ENCODE data around the gene FAM120A.

The FAM120A gene

GRCh38 chr9:93470391-93470790, 18.9 kb downstream of the FAM120A start:
- DNase-seq (ENCODE audit: low spot score) = no peak

- peak; percentile 44 for DNase-seq (ENCODE audit: low spot score)
Measured at GRCh38 chr9:93471124-93471523, 19.6 kb downstream of the FAM120A start.

DNA sequence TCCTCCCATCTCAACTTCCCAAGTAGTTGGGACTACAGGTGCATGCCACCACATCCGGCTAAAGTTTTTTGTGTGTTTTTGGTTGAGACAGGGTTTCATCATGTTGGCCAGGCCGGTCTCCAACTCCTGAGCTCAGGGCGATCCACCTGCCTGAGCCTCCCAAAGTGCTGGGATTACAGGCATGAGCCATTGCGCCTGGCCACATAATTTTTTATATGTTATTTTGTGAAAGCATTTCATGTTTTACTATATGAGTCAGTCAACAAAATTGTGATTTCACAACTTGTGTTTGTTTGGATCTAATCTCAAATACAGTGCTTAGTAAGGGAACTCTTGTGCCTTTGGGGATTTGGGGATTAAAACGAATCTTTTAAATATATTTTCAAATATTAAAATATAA, 21.9 kb downstream of the FAM120A start:
- DNase-seq (ENCODE audit: low spot score) = peak; percentile 38

DNA sequence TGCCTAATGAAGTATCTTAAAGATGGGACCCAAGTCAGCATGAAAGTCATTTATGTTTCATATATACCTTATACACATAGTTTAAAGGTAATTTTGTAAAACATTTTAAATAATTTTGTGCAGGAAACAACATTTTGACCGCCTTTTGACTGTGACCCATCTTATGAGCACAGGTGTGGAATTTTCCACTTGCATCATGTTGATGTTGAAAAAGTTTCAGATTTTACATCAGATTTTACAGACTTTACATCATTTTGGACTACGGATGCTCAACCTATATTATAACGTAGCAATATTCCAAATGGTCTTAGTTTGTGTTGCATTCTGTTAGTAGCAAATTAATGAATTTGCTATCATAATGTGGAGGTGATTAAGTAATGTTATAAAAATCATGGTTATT, 23.6 kb downstream of the FAM120A start:
- no peak for DNase-seq (ENCODE audit: low spot score)

- no peak for DNase-seq (ENCODE audit: low spot score)
Measured at GRCh38 chr9:93475856-93476255, 24.4 kb downstream of the FAM120A start.

DNA sequence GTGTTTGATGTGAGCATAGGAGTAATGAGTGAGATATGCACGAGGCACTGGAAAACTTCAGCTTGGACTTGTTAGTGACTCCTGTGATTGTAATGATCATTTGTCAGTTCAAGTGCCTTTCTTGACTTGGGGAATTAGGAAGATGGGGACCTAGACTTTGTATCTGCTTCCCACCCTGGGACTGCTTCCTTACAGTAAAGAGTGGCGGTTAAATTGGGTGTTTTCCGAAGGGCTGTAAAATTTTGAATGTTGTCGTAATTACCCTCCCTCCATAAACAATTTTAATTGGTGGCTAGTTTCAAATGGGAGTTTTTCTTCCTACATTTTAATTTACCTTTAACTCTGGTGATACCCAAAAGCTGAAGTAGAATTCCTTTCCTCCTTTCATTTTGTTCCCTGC, 25.4 kb downstream of the FAM120A start:
- no peak for DNase-seq (ENCODE audit: low spot score)

DNA sequence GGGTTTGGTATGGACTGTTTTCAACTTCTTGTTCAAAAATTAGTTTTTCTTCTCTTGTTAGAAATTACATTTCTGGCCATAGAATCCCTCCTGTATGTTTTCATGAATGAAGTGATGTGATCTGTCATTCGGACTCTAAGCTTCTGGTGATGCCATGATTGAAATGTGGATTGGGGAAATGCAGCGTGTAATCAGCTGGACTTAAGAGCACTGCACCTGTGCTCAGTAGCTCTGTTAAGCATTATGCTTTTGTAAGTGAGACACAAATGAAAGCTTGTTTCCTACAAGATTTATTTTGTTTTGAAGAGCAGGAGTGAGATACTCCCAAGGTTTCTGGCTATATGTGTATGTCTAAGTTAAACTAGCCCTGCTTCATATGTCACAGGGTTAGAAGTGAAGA, 25.9 kb downstream of the FAM120A start:
- no peak for DNase-seq (ENCODE audit: low spot score)

GRCh38 chr9:93479726-93480125, 28.2 kb downstream of the FAM120A start:
- DNase-seq (ENCODE audit: low spot score) = peak; percentile 39

- no peak for DNase-seq (ENCODE audit: low spot score)
Measured at GRCh38 chr9:93480262-93480661, 28.8 kb downstream of the FAM120A start.

GRCh38 chr9:93480728-93481324, 29.3 kb downstream of the FAM120A start:
- no peak for DNase-seq (ENCODE audit: low spot score)

- DNase-seq (ENCODE audit: low spot score) = no peak
Measured at GRCh38 chr9:93483497-93483896, 32.0 kb downstream of the FAM120A start.

DNA sequence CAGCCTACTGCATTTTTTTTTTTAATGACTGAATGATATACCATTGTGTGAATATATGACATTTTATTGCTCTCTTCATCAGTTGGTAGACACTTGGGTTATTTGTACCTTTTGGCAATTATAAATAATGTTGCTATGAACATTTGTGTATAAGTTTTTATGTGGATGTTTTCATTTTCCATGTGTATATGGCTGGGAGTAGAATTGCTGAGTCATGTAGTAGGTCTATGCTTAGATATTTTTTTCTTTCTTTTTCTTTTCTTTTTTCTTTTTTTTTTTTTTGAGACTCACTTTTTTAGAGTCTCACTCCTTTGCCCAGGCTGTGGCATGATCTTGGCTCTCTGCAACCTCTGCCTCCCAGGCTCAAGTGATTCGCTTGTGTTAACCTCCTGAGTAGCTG, 34.8 kb downstream of the FAM120A start:
- DNase-seq (ENCODE audit: low spot score) = no peak

GRCh38 chr9:93488244-93488643, 36.8 kb downstream of the FAM120A start:
- no peak for DNase-seq (ENCODE audit: low spot score)

- no peak for DNase-seq (ENCODE audit: low spot score)
Measured at GRCh38 chr9:93491593-93492232, 40.2 kb downstream of the FAM120A start.

DNA sequence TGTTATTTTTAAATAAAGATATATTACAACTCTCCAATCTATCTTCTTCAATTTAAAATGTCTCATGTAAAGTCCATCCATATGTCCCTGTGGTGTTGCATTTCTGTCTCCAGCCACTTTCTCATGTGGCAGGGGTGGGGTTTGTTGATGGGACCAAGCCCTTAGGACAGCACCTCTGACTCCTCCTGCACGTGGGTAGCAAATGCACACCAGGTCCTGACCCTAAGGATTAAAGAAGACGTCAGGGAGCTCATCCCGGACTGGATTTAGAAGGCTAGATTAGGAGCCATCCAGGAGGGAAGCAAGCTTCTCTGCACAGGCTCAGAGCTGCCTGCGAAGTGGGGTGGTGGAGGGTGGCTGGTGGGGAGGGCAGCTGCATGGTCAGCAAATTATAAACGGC, 40.8 kb downstream of the FAM120A start:
- no peak for DNase-seq (ENCODE audit: low spot score)

GRCh38 chr9:93493949-93494348, 42.5 kb downstream of the FAM120A start:
- no peak for DNase-seq (ENCODE audit: low spot score)

DNA sequence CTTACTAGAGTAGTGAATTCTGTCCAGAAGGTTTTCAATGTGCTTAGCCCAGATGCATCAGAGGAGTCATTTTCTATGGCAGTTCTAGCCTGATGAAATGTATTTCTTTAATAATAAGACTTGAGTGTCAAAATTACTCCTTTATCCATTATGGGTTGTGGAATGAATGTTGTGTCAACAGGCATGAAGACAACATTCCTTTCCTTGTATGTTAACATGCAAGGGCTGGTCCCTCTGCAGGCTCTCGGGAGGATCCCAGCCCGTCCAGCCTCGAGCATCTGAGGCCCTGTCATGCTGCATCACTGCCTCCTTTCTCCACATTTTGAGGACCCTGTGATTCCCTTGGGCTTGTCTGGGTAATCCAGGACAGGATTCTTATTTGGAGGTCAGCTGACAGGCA, 44.8 kb downstream of the FAM120A start:
- DNase-seq (ENCODE audit: low spot score) = no peak

DNA sequence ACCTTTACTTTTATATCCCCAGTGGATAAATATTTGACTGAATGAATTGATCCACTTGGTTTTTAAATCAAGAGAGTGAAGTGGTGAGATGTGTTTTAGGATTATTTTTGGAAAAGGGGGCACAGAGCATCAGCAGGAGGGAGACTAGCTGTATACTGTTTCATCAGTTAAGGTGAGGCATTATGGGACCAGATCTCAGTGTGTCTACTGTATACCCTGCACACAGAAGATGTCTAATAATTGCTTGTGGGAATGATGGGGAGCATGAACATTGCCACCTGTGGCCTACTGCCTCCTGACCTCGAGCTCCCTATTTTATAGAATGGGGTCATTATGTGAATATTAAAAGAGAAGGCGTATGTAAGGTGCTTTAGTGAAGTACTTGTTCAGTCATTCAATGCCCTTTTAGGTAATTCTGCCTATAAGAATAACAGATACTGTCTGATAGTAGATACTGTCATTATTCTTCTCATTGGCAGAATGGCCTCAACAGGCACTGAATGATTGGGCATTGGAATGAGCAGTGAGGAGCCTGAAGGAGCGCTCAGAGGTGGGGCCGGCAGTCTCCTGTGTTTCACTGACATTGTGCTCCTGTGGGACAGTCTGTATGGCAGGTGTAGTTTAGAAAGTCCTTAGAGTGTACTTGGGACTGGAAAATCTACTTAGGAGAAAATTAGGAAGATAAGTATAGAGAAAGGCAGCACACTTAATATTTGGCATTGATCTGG, 49.2 kb downstream of the FAM120A start:
- DNase-seq (ENCODE audit: low spot score) = no peak

DNA sequence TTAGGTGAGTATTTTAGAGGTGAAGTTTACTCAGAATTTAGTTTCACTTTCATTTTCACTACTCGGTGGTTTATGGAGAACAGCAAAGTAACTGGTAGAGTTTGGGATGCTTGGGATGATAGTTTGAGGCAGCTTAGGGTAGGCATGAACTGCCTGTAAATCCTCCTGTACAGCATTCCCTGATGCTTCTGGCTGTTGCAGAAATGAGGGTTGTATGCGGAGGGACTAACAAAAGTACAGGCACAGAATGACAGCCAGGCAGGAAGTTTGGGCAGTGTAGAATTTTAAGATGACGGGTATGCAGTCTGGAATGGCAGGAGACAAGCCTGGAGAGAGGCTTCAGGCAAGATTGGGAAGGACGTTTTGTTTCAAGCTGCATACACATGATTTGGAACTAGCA, 49.9 kb downstream of the FAM120A start:
- DNase-seq (ENCODE audit: low spot score) = peak; percentile 67

- no peak for DNase-seq (ENCODE audit: low spot score)
Measured at GRCh38 chr9:93503381-93503780, 51.9 kb downstream of the FAM120A start.

GRCh38 chr9:93505541-93506132, 54.2 kb downstream of the FAM120A start:
- DNase-seq (ENCODE audit: low spot score) = no peak

GRCh38 chr9:93507768-93508167, 56.3 kb downstream of the FAM120A start:
- no peak for DNase-seq (ENCODE audit: low spot score)

DNA sequence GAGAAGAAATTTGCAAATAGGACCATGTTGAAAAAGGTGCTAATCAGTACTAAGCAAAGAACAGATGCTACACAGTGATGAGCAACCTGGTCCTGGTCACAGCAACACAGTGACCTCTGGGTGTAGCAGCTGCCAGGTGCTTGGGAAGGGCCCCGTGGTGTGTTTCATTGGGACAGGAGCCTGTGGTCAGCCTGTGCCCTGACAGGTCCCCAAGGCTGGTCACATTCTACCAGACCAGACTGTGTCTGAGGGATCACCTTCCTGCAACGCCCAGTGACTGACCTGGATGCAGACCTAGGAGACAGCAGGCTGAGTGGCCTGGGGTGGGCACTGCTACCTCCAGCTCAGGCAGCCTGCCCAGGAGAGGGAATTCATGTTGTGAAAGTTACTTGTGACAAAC, 56.7 kb downstream of the FAM120A start:
- no peak for DNase-seq (ENCODE audit: low spot score)
